HG03280 (cell line): ENCODE results near the gene CHST10.
"Not testable (repeated sequence)": the region's sequence is repeated elsewhere in the genome, so short reads cannot be mapped to it uniquely, and the experiment has no call there.

Source experiments
- ATAC-seq: cut with Tn5 transposase; IDR thresholded peaks from one replicate; pipeline ENCODE4 v1.9.1; 2021; ENCODE audit warnings: mild to moderate bottlenecking, moderate library complexity; ENCODE audit not compliant: unreplicated experiment

Gene CHST10

DNA sequence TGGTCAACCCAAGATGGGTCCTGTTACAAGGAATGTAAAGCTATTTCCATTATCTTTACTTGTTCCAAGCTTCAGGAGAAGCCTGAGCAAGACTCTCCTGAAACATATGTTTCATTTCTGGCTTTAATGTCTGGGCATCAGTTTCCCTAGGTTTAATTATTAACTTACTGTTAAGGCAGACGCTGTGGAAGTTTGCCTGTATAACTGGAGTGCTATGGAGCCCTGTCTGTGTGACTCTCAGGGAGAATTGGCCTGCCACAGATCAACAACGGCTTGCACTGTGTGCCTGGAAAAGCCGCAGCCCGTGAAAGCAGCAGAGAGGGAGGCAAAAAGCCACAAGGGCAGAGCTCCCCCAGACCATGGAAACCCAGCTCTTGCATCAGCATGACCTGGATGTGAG, 73.0 kb downstream of the CHST10 start:
- ATAC-seq, result no peak

DNA sequence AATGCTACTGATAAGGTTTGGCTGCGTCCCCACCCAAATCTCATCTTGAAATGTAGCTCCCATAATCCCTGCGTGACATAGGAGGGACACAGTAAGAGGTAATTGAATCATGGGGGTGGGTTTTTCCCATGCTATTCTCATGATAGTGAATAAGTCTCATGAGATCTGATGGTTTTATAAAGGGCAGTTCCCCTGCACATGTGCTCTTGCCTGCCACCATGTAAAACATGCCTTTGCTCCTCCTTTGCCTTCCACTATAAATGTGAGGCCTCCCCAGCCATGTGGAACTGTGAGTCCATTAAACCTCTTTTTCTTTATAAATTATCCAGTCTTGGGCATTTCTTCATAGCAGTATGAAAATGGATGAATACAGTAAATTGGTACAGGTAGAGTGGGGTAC, 75.0 kb downstream of the CHST10 start:
- not testable (repeated sequence) for ATAC-seq
